NB4 (cell line): ENCODE results near the gene AP1M2.
A peak's percentile ranks its signal among the peaks of the same experiment; 100 is the strongest.

ENCODE experiments used
- CTCF ChIP-seq: IDR thresholded peaks from one replicate; pipeline ENCODE4 v1.5.1; 2012; ENCODE audit warnings: low read depth, low read length
- MAX ChIP-seq: IDR thresholded peaks from 2 replicates; pipeline ENCODE4 v1.6.1; 2011; ENCODE audit warnings: low read depth, low read length

GRCh38 chr19:10568826-10569651 is 18.1 kb downstream of the AP1M2 start, which contains the start of gene CDKN2D:
- no peak for TF ChIP-seq CTCF
- peak; percentile 99 for TF ChIP-seq MAX
